HCT116 (cell line): Measurements from ENCODE around the gene LRRC61. TPM values are rescaled to one million over a fixed set of nuclear protein-coding genes. Genes with fewer than 3 reads are reported as not detected.

Experiments
- ATAC-seq: fragments of 200-7000 bp; cut with Tn5 transposase; 2 replicates; pipeline ENCODE4 v1.9.1; 2020; ENCODE audit warnings: mild to moderate bottlenecking, moderate library complexity
- BruUV-seq: library from RNA; stranded (reverse); fragments of 400-500 nt; replicated peaks from 2 replicates; lab custom pipeline; 2021; lab: Mats Ljungman, UMichigan
- CTCF ChIA-PET: fragments of 300-600 bp; sonication (Branson Sonifier 250); formaldehyde crosslinking; loops from one replicate; lab custom pipeline; 2021; ENCODE audit warnings: antibody characterized with exemption; lab: Charles Lee
- POLR2A ChIA-PET: fragments of 300-600, 350-600 bp; sonication (Branson Sonifier 250); formaldehyde crosslinking; loops from one replicate; lab custom pipeline; 2021; ENCODE audit warnings: antibody characterized with exemption; lab: Charles Lee
- RAD21 ChIA-PET, 2 experiments: fragments of 300-600 bp; sonication (Branson Sonifier 250); formaldehyde crosslinking; loops; one replicate each; lab custom pipeline; 2023; ENCODE audit warnings: low total read pairs in 2 of 2; ENCODE audit not compliant: uncharacterized antibody in 2 of 2, unreplicated experiment in 2 of 2, low non-redundant PET in 1 of 2; lab: Charles Lee
- DNase-seq: peaks from one replicate; pipeline ENCODE4 v3.0.0-alpha.2; 2010; ENCODE audit warnings: low read depth, low spot score
- H2AFZ ChIP-seq: fragments of 200-600 bp; shearing (Covaris generic), sonication (generic); 2 replicates; pipeline ENCODE4 v1.6.1; 2017; ENCODE audit warnings: low read depth, mixed run types, mixed read lengths, antibody characterized with exemption, low read length; ENCODE audit not compliant: poor library complexity, severe bottlenecking
- H3K27ac ChIP-seq: 2 replicates; pipeline ENCODE4 v1.5.1; 2012; ENCODE audit warnings: low read depth, low read length
- H3K27me3 ChIP-seq: fragments of 200-600 bp; sonication (generic); 2 replicates; pipeline ENCODE4 v1.6.1; 2016; ENCODE audit warnings: mixed run types, low read length, mixed read lengths; ENCODE audit not compliant: insufficient read depth
- H3K36me3 ChIP-seq, 2 experiments: fragments of 200-500 bp in 1 of 2; fragments of 200-600 bp in 1 of 2; sonication (Bioruptor generic) in 1 of 2; sonication (generic) in 1 of 2; 2 replicates each; pipeline versions ENCODE4 v1.5.1 to v1.6.1; 2014 to 2016; ENCODE audit warnings: low read length in 2 of 2, inconsistent platforms in 1 of 2, mixed read lengths in 1 of 2, mixed run types in 1 of 2; ENCODE audit not compliant: insufficient read depth in 2 of 2, control insufficient read depth in 1 of 2
- H3K4me1 ChIP-seq, 2 experiments: fragments of 200-600 bp in 1 of 2; sonication (generic) in 1 of 2; 2 replicates each; pipeline versions ENCODE4 v1.5.1 to v1.6.1; 2012 to 2017; ENCODE audit warnings: low read length in 2 of 2, inconsistent platforms in 1 of 2, mild to moderate bottlenecking in 1 of 2, mixed read lengths in 1 of 2, mixed run types in 1 of 2, moderate library complexity in 1 of 2; ENCODE audit not compliant: insufficient read depth in 2 of 2, control insufficient read depth in 1 of 2
- H3K4me2 ChIP-seq: fragments of 200-600 bp; sonication (generic); 2 replicates; pipeline ENCODE4 v1.6.1; 2017; ENCODE audit warnings: mixed run types, low read length, mixed read lengths
- H3K4me3 ChIP-seq, 2 experiments: fragments of 200-600 bp in 1 of 2; sonication (generic) in 1 of 2; replicated peaks in 1 of 2; 2 replicates each; pipeline ENCODE4 v1.5.1; 2011 to 2016; ENCODE audit warnings: low read length in 2 of 2, control low read depth in 1 of 2, low read depth in 1 of 2, mild to moderate bottlenecking in 1 of 2, mixed read lengths in 1 of 2, mixed run types in 1 of 2
- H3K79me2 ChIP-seq: fragments of 200-600 bp; sonication (generic); 2 replicates; pipeline ENCODE4 v1.6.1; 2017; ENCODE audit warnings: mild to moderate bottlenecking, mixed run types, low read length, moderate library complexity, mixed read lengths; ENCODE audit not compliant: insufficient read depth
- H3K9ac ChIP-seq: fragments of 200-600 bp; sonication (generic); 2 replicates; pipeline ENCODE4 v1.6.1; 2016; ENCODE audit warnings: low read length, mixed read lengths
- H3K9me2 ChIP-seq: fragments of 200-600 bp; sonication (generic), shearing (Covaris generic); 2 replicates; pipeline ENCODE4 v1.6.1; 2017; ENCODE audit warnings: mixed run types, mild to moderate bottlenecking, moderate library complexity; ENCODE audit not compliant: insufficient read depth
- H3K9me3 ChIP-seq, 2 experiments: fragments of 200-500 bp in 1 of 2; fragments of 200-600 bp in 1 of 2; sonication (Bioruptor generic) in 1 of 2; sonication (generic) in 1 of 2; 2 replicates each; pipeline ENCODE4 v1.6.1; 2014 to 2017; ENCODE audit warnings: low read length in 2 of 2, mixed read lengths in 2 of 2, inconsistent platforms in 1 of 2, low read depth in 1 of 2, mild to moderate bottlenecking in 1 of 2, mixed run types in 1 of 2, moderate library complexity in 1 of 2; ENCODE audit not compliant: control insufficient read depth in 1 of 2, insufficient read depth in 1 of 2
- H4K20me1 ChIP-seq: fragments of 200-600 bp; sonication (generic), shearing (Covaris generic); 2 replicates; pipeline ENCODE4 v1.6.1; 2017; ENCODE audit warnings: mixed run types, mild to moderate bottlenecking, moderate library complexity; ENCODE audit not compliant: insufficient read depth
- CBX3 ChIP-seq: IDR thresholded peaks from 2 replicates; pipeline ENCODE4 v1.6.1; 2012; ENCODE audit warnings: low read depth
- EGR1 ChIP-seq: IDR thresholded peaks from 2 replicates; pipeline ENCODE4 v1.6.1; 2012; ENCODE audit warnings: low read depth
- MAX ChIP-seq: IDR thresholded peaks from 2 replicates; pipeline ENCODE4 v1.6.1; 2012
- POLR2A ChIP-seq: IDR thresholded peaks from 2 replicates; pipeline ENCODE4 v1.7.0; 2011; ENCODE audit warnings: borderline replicate concordance; ENCODE audit not compliant: insufficient read depth, insufficient read length; ENCODE audit errors: extremely low read depth
- SIN3A ChIP-seq: IDR thresholded peaks from 2 replicates; pipeline ENCODE4 v1.6.1; 2012; ENCODE audit warnings: low read depth
- SRF ChIP-seq: IDR thresholded peaks from 2 replicates; pipeline ENCODE4 v1.6.1; 2012; ENCODE audit warnings: low read depth
- intact Hi-C: fragments of 100-400 bp; cut with micrococcal nuclease; formaldehyde crosslinking; loops from 2 replicates; pipeline ENCODE4 v1.10.0; 2022
- total RNA-seq: library from RNA; stranded (reverse); gene quantifications from one replicate; pipeline ENCODE4 v1.2.1, GENCODE V29; 2021; ENCODE audit not compliant: unreplicated experiment
- TF ChIP-seq, protein P1 (sequence below): IDR thresholded peaks from 2 replicates; pipeline ENCODE4 v1.6.1; 2011; ENCODE audit warnings: mild to moderate bottlenecking, low read length, moderate library complexity; ENCODE audit not compliant: insufficient replicate concordance; ENCODE audit errors: extremely low read depth
- TF ChIP-seq, protein P2 (sequence below): IDR thresholded peaks from 2 replicates; pipeline ENCODE4 v1.6.1; 2012; ENCODE audit warnings: low read depth

LRRC61 gene
- total RNA-seq, 1 experiment from 2014 or later, result 12.0 TPM

DNA sequence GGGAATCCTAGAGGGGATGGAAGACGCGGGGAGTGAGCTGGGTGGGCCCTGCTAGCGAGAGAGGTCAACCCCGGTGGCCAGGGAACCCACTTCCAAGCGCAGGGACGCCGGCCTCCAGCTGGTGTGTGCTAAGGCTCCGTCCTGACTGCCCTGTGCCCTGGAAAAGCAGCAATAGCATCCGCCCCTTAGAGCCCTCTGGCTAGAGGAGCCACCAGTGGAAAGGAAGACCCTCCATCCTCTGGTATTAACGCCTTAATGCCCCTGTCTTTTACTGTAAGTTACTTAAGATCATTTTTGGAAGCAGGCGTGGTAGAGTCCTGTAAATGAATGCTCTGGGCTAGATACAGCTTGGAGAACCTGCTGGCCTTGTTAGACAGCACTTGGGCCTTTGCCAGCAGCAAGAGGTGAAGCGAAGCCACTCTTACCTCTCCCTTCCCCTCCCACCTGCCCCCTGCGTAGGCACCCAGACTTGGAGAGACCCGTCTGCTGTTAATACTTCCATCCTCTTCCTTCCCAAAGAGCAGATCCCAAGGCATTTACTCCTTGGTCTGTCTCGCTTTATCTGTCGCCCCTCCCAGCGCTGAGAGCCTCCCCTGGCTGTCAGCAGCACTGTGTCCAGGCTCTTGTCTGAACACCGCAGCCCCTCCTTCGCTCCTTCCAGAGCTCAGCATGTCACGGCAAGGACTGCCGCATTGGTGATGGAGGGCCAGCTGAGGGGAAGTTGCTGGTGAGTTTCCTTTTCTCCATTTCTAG lies 50.1 kb downstream of the LRRC61 start:
- Histone ChIP-seq H3K79me2 (peaks cover 44% of the 10 kb centered on the region), H3K4me2 (no peak overlapping the region), H3K9me2 (no peaks in the 10 kb centered on the region), H3K9me3 (no peaks in the 10 kb centered on the region), H3K36me3 (peaks cover 11 to 16% of the 10 kb centered on the region in 2 experiments; a peak in 3 of 4 replicates), H3K27ac (no peak overlapping the region), H2AFZ (no peak overlapping the region), H4K20me1 (no peaks in the 10 kb centered on the region), H3K4me1 (peaks cover 11 to 19% of the 10 kb centered on the region in 2 experiments), H3K27me3 (no peaks in the 10 kb centered on the region), H3K9ac (no peak overlapping the region), H3K4me3 (no peak overlapping the region)
- DNase-seq (no peak), ATAC-seq (no peak)
- ChIA-PET POLR2A (no interaction called here), RAD21 (no interaction called here), CTCF (no interaction called here)
- intact Hi-C loops, result no loop called here
- TSS peak; percentile 1 for BruUV-seq
- TF ChIP-seq, protein P1, sequence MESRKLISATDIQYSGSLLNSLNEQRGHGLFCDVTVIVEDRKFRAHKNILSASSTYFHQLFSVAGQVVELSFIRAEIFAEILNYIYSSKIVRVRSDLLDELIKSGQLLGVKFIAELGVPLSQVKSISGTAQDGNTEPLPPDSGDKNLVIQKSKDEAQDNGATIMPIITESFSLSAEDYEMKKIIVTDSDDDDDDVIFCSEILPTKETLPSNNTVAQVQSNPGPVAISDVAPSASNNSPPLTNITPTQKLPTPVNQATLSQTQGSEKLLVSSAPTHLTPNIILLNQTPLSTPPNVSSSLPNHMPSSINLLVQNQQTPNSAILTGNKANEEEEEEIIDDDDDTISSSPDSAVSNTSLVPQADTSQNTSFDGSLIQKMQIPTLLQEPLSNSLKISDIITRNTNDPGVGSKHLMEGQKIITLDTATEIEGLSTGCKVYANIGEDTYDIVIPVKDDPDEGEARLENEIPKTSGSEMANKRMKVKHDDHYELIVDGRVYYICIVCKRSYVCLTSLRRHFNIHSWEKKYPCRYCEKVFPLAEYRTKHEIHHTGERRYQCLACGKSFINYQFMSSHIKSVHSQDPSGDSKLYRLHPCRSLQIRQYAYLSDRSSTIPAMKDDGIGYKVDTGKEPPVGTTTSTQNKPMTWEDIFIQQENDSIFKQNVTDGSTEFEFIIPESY, result no peak
- no peak for TF ChIP-seq POLR2A
- no peak for TF ChIP-seq SIN3A
- no peak for TF ChIP-seq EGR1
- TF ChIP-seq, protein P2, sequence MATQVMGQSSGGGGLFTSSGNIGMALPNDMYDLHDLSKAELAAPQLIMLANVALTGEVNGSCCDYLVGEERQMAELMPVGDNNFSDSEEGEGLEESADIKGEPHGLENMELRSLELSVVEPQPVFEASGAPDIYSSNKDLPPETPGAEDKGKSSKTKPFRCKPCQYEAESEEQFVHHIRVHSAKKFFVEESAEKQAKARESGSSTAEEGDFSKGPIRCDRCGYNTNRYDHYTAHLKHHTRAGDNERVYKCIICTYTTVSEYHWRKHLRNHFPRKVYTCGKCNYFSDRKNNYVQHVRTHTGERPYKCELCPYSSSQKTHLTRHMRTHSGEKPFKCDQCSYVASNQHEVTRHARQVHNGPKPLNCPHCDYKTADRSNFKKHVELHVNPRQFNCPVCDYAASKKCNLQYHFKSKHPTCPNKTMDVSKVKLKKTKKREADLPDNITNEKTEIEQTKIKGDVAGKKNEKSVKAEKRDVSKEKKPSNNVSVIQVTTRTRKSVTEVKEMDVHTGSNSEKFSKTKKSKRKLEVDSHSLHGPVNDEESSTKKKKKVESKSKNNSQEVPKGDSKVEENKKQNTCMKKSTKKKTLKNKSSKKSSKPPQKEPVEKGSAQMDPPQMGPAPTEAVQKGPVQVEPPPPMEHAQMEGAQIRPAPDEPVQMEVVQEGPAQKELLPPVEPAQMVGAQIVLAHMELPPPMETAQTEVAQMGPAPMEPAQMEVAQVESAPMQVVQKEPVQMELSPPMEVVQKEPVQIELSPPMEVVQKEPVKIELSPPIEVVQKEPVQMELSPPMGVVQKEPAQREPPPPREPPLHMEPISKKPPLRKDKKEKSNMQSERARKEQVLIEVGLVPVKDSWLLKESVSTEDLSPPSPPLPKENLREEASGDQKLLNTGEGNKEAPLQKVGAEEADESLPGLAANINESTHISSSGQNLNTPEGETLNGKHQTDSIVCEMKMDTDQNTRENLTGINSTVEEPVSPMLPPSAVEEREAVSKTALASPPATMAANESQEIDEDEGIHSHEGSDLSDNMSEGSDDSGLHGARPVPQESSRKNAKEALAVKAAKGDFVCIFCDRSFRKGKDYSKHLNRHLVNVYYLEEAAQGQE, result no peak
- TF ChIP-seq MAX, result no peak
- TF ChIP-seq SRF, result no peak
- TF ChIP-seq CBX3, result no peak
